Epithelial cell of esophagus (primary cell): ENCODE results near the gene PDE11A.

Source experiments
- DNase-seq: peaks from one replicate; pipeline ENCODE4 v3.0.0; 2010; ENCODE audit warnings: low read depth
- H3K4me3 ChIP-seq: 2 replicates; pipeline ENCODE4 v1.5.1; 2011; ENCODE audit warnings: mild to moderate bottlenecking, low read length, control low read depth
- CTCF ChIP-seq: IDR thresholded peaks from 2 replicates; pipeline ENCODE4 v1.5.1; 2011; ENCODE audit warnings: low read depth, mild to moderate bottlenecking, low read length, control low read depth, inconsistent platforms; ENCODE audit not compliant: insufficient read depth; ENCODE audit errors: missing control alignments

PDE11A gene

GRCh38 chr2:177909962-177910361 is 162.6 kb downstream of the PDE11A start:
- no peak for TF ChIP-seq CTCF
- no peak overlapping the region for H3K4me3 ChIP-seq
- DNase-seq = peak; percentile 87

GRCh38 chr2:177908824-177909223 is 163.8 kb downstream of the PDE11A start:
- no peak for TF ChIP-seq CTCF
- DNase-seq = no peak
- no peak overlapping the region for H3K4me3 ChIP-seq

GRCh38 chr2:177908182-177908581 is 164.4 kb downstream of the PDE11A start:
- no peak overlapping the region for H3K4me3 ChIP-seq
- no peak for TF ChIP-seq CTCF
- DNase-seq = peak; percentile 41

GRCh38 chr2:177906041-177906718 is 166.4 kb downstream of the PDE11A start:
- TF ChIP-seq CTCF = peak; percentile 91
- H3K4me3 ChIP-seq = no peak overlapping the region
- peak; percentile 69 for DNase-seq

- H3K4me3 ChIP-seq = no peak overlapping the region
- no peak for TF ChIP-seq CTCF
Observed at GRCh38 chr2:177905640-177906039, 166.9 kb downstream of the PDE11A start.

GRCh38 chr2:177902395-177903163 is 170.0 kb downstream of the PDE11A start:
- DNase-seq = no peak
- no peak for TF ChIP-seq CTCF
- H3K4me3 ChIP-seq = no peak overlapping the region

More at GRCh38 chr2:177905640-177906039, 166.9 kb downstream of the PDE11A start:
- no peak for DNase-seq
